Dendritic cell treated with granulocyte-macrophage colony-stimulating factor and Interleukin-4, amounts not matched to agents 40 ng/mL and 50 ng/mL, for 4 days (primary cell): ENCODE data around the gene OPRL1.

ENCODE experiments used
- H3K27ac Mint-ChIP-seq: one replicate; pipeline ENCODE4 v1.8.0; 2022; ENCODE audit warnings: mild to moderate bottlenecking, mixed read lengths
- H3K27me3 Mint-ChIP-seq: one replicate; pipeline ENCODE4 v1.8.0; 2022; ENCODE audit warnings: mild to moderate bottlenecking, mixed read lengths
- H3K36me3 Mint-ChIP-seq: one replicate; pipeline ENCODE4 v1.8.0; 2022; ENCODE audit warnings: low read depth, mixed read lengths
- H3K4me1 Mint-ChIP-seq: one replicate; pipeline ENCODE4 v1.8.0; 2022; ENCODE audit warnings: low read depth, mixed read lengths
- H3K4me3 Mint-ChIP-seq: one replicate; pipeline ENCODE4 v1.8.0; 2022; ENCODE audit warnings: mild to moderate bottlenecking, moderate library complexity, mixed read lengths
- H3K9me3 Mint-ChIP-seq: one replicate; pipeline ENCODE4 v1.8.0; 2022; ENCODE audit warnings: mixed read lengths
- intact Hi-C: fragments of 100-400 bp; cut with micrococcal nuclease; formaldehyde crosslinking; loops from one replicate; pipeline ENCODE4 v1.15.0; 2022

OPRL1 gene

GRCh38 chr20:64139199-64140060 lies 59.5 kb downstream of the OPRL1 start:
- Mint-ChIP-seq H3K4me3 (no peak overlapping the region), H3K9me3 (peaks cover 5% of the 10 kb centered on the region), H3K4me1 (no peaks in the 10 kb centered on the region), H3K36me3 (no peaks in the 10 kb centered on the region), H3K27ac (no peak overlapping the region), H3K27me3 (peaks cover 7% of the 10 kb centered on the region)
- intact Hi-C loops: no loop called here

- Mint-ChIP-seq H3K9me3 (peaks cover 14% of the 10 kb centered on the region), H3K4me3 (no peak overlapping the region), H3K4me1 (no peaks in the 10 kb centered on the region), H3K27me3 (peaks cover 7% of the 10 kb centered on the region), H3K36me3 (no peaks in the 10 kb centered on the region), H3K27ac (no peak overlapping the region)
- intact Hi-C loops: no loop called here
Observed at GRCh38 chr20:64140061-64140931, 60.4 kb downstream of the OPRL1 start.

- intact Hi-C loops: no loop called here
- Mint-ChIP-seq H3K9me3 (peaks cover 21% of the 10 kb centered on the region), H3K36me3 (no peaks in the 10 kb centered on the region), H3K4me3 (no peak overlapping the region), H3K27me3 (peaks cover 4% of the 10 kb centered on the region), H3K4me1 (no peaks in the 10 kb centered on the region), H3K27ac (no peak overlapping the region)
Observed at GRCh38 chr20:64140956-64141355, 61.1 kb downstream of the OPRL1 start.

- Mint-ChIP-seq H3K4me1 (no peaks in the 10 kb centered on the region), H3K36me3 (no peaks in the 10 kb centered on the region), H3K4me3 (no peak overlapping the region), H3K27ac (no peak overlapping the region), H3K27me3 (peaks cover 3% of the 10 kb centered on the region), H3K9me3 (peaks cover 23% of the 10 kb centered on the region)
- intact Hi-C loops: no loop called here
Observed at GRCh38 chr20:64142590-64142989, 62.7 kb downstream of the OPRL1 start.

GRCh38 chr20:64143018-64143801 lies 63.3 kb downstream of the OPRL1 start:
- H3K27ac Mint-ChIP-seq: no peak overlapping the region
- no peaks in the 10 kb centered on the region for H3K36me3 Mint-ChIP-seq
- intact Hi-C loops: no loop called here
- H3K4me1 Mint-ChIP-seq: no peaks in the 10 kb centered on the region
- H3K4me3 Mint-ChIP-seq: no peak overlapping the region
- H3K9me3 Mint-ChIP-seq: peaks cover 23% of the 10 kb centered on the region
- peaks cover 3% of the 10 kb centered on the region for H3K27me3 Mint-ChIP-seq

- H3K9me3 Mint-ChIP-seq: peaks cover 23% of the 10 kb centered on the region
- H3K4me1 Mint-ChIP-seq: no peaks in the 10 kb centered on the region
- intact Hi-C loops: no loop called here
- H3K36me3 Mint-ChIP-seq: no peaks in the 10 kb centered on the region
- no peak overlapping the region for H3K4me3 Mint-ChIP-seq
- no peak overlapping the region for H3K27ac Mint-ChIP-seq
- H3K27me3 Mint-ChIP-seq: peaks cover 3% of the 10 kb centered on the region
Observed at GRCh38 chr20:64144144-64144912, 64.4 kb downstream of the OPRL1 start.

- H3K27ac Mint-ChIP-seq: no peak overlapping the region
- no peak overlapping the region for H3K4me3 Mint-ChIP-seq
- H3K9me3 Mint-ChIP-seq: peaks cover 23% of the 10 kb centered on the region
- H3K4me1 Mint-ChIP-seq: no peaks in the 10 kb centered on the region
- intact Hi-C loops: no loop called here
- H3K36me3 Mint-ChIP-seq: no peaks in the 10 kb centered on the region
- H3K27me3 Mint-ChIP-seq: peaks cover 3% of the 10 kb centered on the region
Observed at GRCh38 chr20:64145458-64146300, 65.8 kb downstream of the OPRL1 start.

- no peak overlapping the region for H3K27ac Mint-ChIP-seq
- intact Hi-C loops: no loop called here
- no peaks in the 10 kb centered on the region for H3K4me1 Mint-ChIP-seq
- H3K27me3 Mint-ChIP-seq: peaks cover 3% of the 10 kb centered on the region
- H3K9me3 Mint-ChIP-seq: peaks cover 23% of the 10 kb centered on the region
- no peak overlapping the region for H3K4me3 Mint-ChIP-seq
- no peaks in the 10 kb centered on the region for H3K36me3 Mint-ChIP-seq
Observed at GRCh38 chr20:64146301-64146935, 66.5 kb downstream of the OPRL1 start.

- Mint-ChIP-seq H3K27me3 (peaks cover 3% of the 10 kb centered on the region), H3K4me3 (no peak overlapping the region)
- intact Hi-C loops: no loop called here
Observed at GRCh38 chr20:64146936-64147477, 67.1 kb downstream of the OPRL1 start.

GRCh38 chr20:64148581-64148980 lies 68.7 kb downstream of the OPRL1 start:
- Mint-ChIP-seq H3K9me3 (peaks cover 23% of the 10 kb centered on the region), H3K36me3 (no peaks in the 10 kb centered on the region), H3K27ac (no peak overlapping the region), H3K4me1 (no peaks in the 10 kb centered on the region), H3K27me3 (no peaks in the 10 kb centered on the region), H3K4me3 (no peak overlapping the region)
- intact Hi-C loops: no loop called here

More at GRCh38 chr20:64146936-64147477, 67.1 kb downstream of the OPRL1 start:
- H3K9me3 Mint-ChIP-seq: peaks cover 23% of the 10 kb centered on the region
- H3K36me3 Mint-ChIP-seq: no peaks in the 10 kb centered on the region
- H3K27ac Mint-ChIP-seq: no peak overlapping the region
- H3K4me1 Mint-ChIP-seq: no peaks in the 10 kb centered on the region

GRCh38 chr20:64149141-64149540 lies 69.3 kb downstream of the OPRL1 start:
- Mint-ChIP-seq H3K27me3 (no peaks in the 10 kb centered on the region), H3K36me3 (no peaks in the 10 kb centered on the region), H3K9me3 (peaks cover 21% of the 10 kb centered on the region), H3K4me3 (no peak overlapping the region), H3K4me1 (no peaks in the 10 kb centered on the region), H3K27ac (no peak overlapping the region)
- intact Hi-C loops: no loop called here
